Endothelial cell (in vitro differentiated cells): ENCODE data around the gene LTC4S. TPM values are rescaled to one million over a fixed set of nuclear protein-coding genes. Genes with fewer than 3 reads are reported as not detected.

ENCODE experiments used
- DNase-seq: peaks from one replicate; pipeline ENCODE4 v3.0.0; 2021; ENCODE audit warnings: low spot score
- H3K27ac Mint-ChIP-seq: one replicate; pipeline ENCODE4 v1.8.0; 2021; ENCODE audit warnings: mixed read lengths, inconsistent platforms; ENCODE audit not compliant: unreplicated experiment
- H3K27me3 Mint-ChIP-seq: one replicate; pipeline ENCODE4 v1.8.0; 2021; ENCODE audit warnings: mild to moderate bottlenecking, moderate library complexity, mixed read lengths, inconsistent platforms; ENCODE audit not compliant: unreplicated experiment
- H3K36me3 Mint-ChIP-seq: one replicate; pipeline ENCODE4 v1.8.0; 2021; ENCODE audit warnings: mild to moderate bottlenecking, low read depth, mixed read lengths, inconsistent platforms; ENCODE audit not compliant: unreplicated experiment
- H3K4me1 Mint-ChIP-seq: one replicate; pipeline ENCODE4 v1.8.0; 2021; ENCODE audit warnings: mild to moderate bottlenecking, mixed read lengths, inconsistent platforms; ENCODE audit not compliant: unreplicated experiment
- H3K4me3 Mint-ChIP-seq: one replicate; pipeline ENCODE4 v1.8.0; 2021; ENCODE audit warnings: mild to moderate bottlenecking, mixed read lengths, inconsistent platforms; ENCODE audit not compliant: unreplicated experiment
- H3K9me3 Mint-ChIP-seq: one replicate; pipeline ENCODE4 v1.8.0; 2021; ENCODE audit warnings: mixed read lengths, inconsistent platforms; ENCODE audit not compliant: unreplicated experiment
- CTCF ChIP-seq: fragments of 200-600 bp; sonication (generic); IDR thresholded peaks from one replicate; pipeline ENCODE4 v1.5.0; 2021; ENCODE audit warnings: antibody characterized with exemption; ENCODE audit not compliant: unreplicated experiment
- total RNA-seq: library from RNA; stranded (reverse); fragmentation: NEBNext Ultra II Directional; extraction: Animal tissue kit (Norgen Biotek cat#: 25700); gene quantifications from one replicate; pipeline ENCODE4 v1.2.1, GENCODE V29; 2021; ENCODE audit not compliant: unreplicated experiment

The LTC4S gene
- total RNA-seq, 1 donor from 2014 or later = 1.0 TPM

- Mint-ChIP-seq H3K27ac (no peak overlapping the region), H3K27me3 (peaks cover 5% of the 10 kb centered on the region), H3K9me3 (no peaks in the 10 kb centered on the region), H3K36me3 (peaks cover 31% of the 10 kb centered on the region), H3K4me1 (peaks cover 6% of the 10 kb centered on the region), H3K4me3 (no peak overlapping the region)
- DNase-seq = no peak
- TF ChIP-seq CTCF = no peak
Observed at GRCh38 chr5:179779826-179780225, 14.0 kb upstream of the LTC4S start.

- no peak overlapping the region for H3K27ac Mint-ChIP-seq
- H3K27me3 Mint-ChIP-seq = peaks cover 5% of the 10 kb centered on the region
- no peaks in the 10 kb centered on the region for H3K9me3 Mint-ChIP-seq
- DNase-seq = no peak
- H3K36me3 Mint-ChIP-seq = peaks cover 31% of the 10 kb centered on the region
- no peak for TF ChIP-seq CTCF
- H3K4me3 Mint-ChIP-seq = no peak overlapping the region
- peaks cover 6% of the 10 kb centered on the region for H3K4me1 Mint-ChIP-seq
Observed at GRCh38 chr5:179780362-179780761, 13.4 kb upstream of the LTC4S start.

GRCh38 chr5:179781846-179782245, 11.9 kb upstream of the LTC4S start:
- no peak for TF ChIP-seq CTCF
- Mint-ChIP-seq H3K4me3 (no peak overlapping the region), H3K36me3 (peaks cover 23% of the 10 kb centered on the region), H3K4me1 (peaks cover 6% of the 10 kb centered on the region), H3K27ac (no peak overlapping the region), H3K9me3 (no peaks in the 10 kb centered on the region), H3K27me3 (peaks cover 5% of the 10 kb centered on the region)
- DNase-seq = no peak

GRCh38 chr5:179783128-179783527, 10.7 kb upstream of the LTC4S start:
- peaks cover 3% of the 10 kb centered on the region for H3K4me1 Mint-ChIP-seq

GRCh38 chr5:179786861-179787260, 6.9 kb upstream of the LTC4S start:
- H3K36me3 Mint-ChIP-seq = no peaks in the 10 kb centered on the region
- no peaks in the 10 kb centered on the region for H3K9me3 Mint-ChIP-seq
- DNase-seq = no peak
- peaks cover 2% of the 10 kb centered on the region for H3K27me3 Mint-ChIP-seq
- no peak overlapping the region for H3K27ac Mint-ChIP-seq
- H3K4me1 Mint-ChIP-seq = no peaks in the 10 kb centered on the region
- TF ChIP-seq CTCF = no peak
- no peak overlapping the region for H3K4me3 Mint-ChIP-seq

More at GRCh38 chr5:179783128-179783527, 10.7 kb upstream of the LTC4S start:
- DNase-seq = no peak
- no peak for TF ChIP-seq CTCF
- Mint-ChIP-seq H3K4me3 (no peak overlapping the region), H3K9me3 (no peaks in the 10 kb centered on the region), H3K36me3 (peaks cover 18% of the 10 kb centered on the region), H3K27me3 (peaks cover 2% of the 10 kb centered on the region), H3K27ac (no peak overlapping the region)
